MM.1S (cell line): ENCODE data around the gene NKIRAS1.

Experiments used
- DNase-seq: peaks from one replicate; pipeline ENCODE4 v3.0.0-alpha.2; 2015
- H2AFZ ChIP-seq: fragments of 300-600 bp; sonication (generic); 2 replicates; pipeline ENCODE4 v1.6.0; 2016; ENCODE audit warnings: antibody characterized with exemption, low read length
- H3F3A ChIP-seq: fragments of 300-600 bp; sonication (generic); 2 replicates; pipeline ENCODE4 v1.6.1; 2016; ENCODE audit warnings: mild to moderate bottlenecking, antibody characterized with exemption, low read length, moderate library complexity, mixed read lengths; ENCODE audit not compliant: insufficient read depth
- H3K27ac ChIP-seq: fragments of 300-600 bp; sonication (generic); 2 replicates; pipeline ENCODE4 v1.5.1; 2016; ENCODE audit warnings: mild to moderate bottlenecking, low read length
- H3K27me3 ChIP-seq: fragments of 300-600 bp; sonication (generic); replicated peaks from 2 replicates; pipeline ENCODE4 v1.6.0; 2016; ENCODE audit warnings: low read length; ENCODE audit not compliant: insufficient read depth
- H3K36me3 ChIP-seq: fragments of 300-600 bp; sonication (generic); replicated peaks from 2 replicates; pipeline ENCODE4 v1.6.1; 2016; ENCODE audit warnings: mild to moderate bottlenecking, low read length, mixed read lengths; ENCODE audit not compliant: insufficient read depth
- H3K4me1 ChIP-seq: fragments of 300-600 bp; sonication (generic); 2 replicates; pipeline ENCODE4 v1.6.1; 2016; ENCODE audit warnings: low read length, mixed read lengths
- H3K4me2 ChIP-seq: fragments of 300-600 bp; sonication (generic); 2 replicates; pipeline ENCODE4 v1.6.0; 2016; ENCODE audit warnings: low read depth, low read length
- H3K4me3 ChIP-seq: fragments of 300-600 bp; sonication (generic); 2 replicates; pipeline ENCODE4 v1.5.1; 2016; ENCODE audit warnings: low read length, mixed read lengths
- H3K79me2 ChIP-seq: fragments of 300-600 bp; sonication (generic); 2 replicates; pipeline ENCODE4 v1.6.1; 2016; ENCODE audit warnings: mixed run types, low read length, mixed read lengths
- H3K9ac ChIP-seq: fragments of 300-600 bp; sonication (generic); 2 replicates; pipeline ENCODE4 v1.6.1; 2016; ENCODE audit warnings: low read length, mixed read lengths
- H3K9me2 ChIP-seq: fragments of 300-600 bp; sonication (generic); replicated peaks from 2 replicates; pipeline ENCODE4 v1.6.1; 2016; ENCODE audit warnings: mild to moderate bottlenecking, low read length, mixed read lengths; ENCODE audit not compliant: insufficient read depth
- H3K9me3 ChIP-seq: fragments of 300-600 bp; sonication (generic); replicated peaks from 2 replicates; pipeline ENCODE4 v1.6.1; 2016; ENCODE audit warnings: mild to moderate bottlenecking, low read length, mixed read lengths; ENCODE audit not compliant: insufficient read depth
- H4K20me1 ChIP-seq: fragments of 300-600 bp; sonication (generic); 2 replicates; pipeline ENCODE4 v1.6.1; 2016; ENCODE audit warnings: mild to moderate bottlenecking, low read length, moderate library complexity, mixed read lengths; ENCODE audit not compliant: insufficient read depth
- CTCF ChIP-seq: fragments of 300-600 bp; sonication (generic); IDR thresholded peaks from 2 replicates; pipeline ENCODE4 v1.5.1; 2016; ENCODE audit warnings: antibody characterized with exemption, low read length, mixed read lengths
- EZH2 ChIP-seq: fragments of 300-600 bp; sonication (generic); optimal IDR thresholded peaks from 2 replicates; pipeline ENCODE3; 2017; ENCODE audit warnings: low read depth, mild to moderate bottlenecking, antibody characterized with exemption, low read length, mixed read lengths
- EZH2phosphoT487 ChIP-seq: fragments of 300-600 bp; sonication (generic); IDR thresholded peaks from 2 replicates; pipeline ENCODE4 v1.6.1; 2018; ENCODE audit warnings: antibody characterized with exemption, low read length

NKIRAS1 gene

DNA sequence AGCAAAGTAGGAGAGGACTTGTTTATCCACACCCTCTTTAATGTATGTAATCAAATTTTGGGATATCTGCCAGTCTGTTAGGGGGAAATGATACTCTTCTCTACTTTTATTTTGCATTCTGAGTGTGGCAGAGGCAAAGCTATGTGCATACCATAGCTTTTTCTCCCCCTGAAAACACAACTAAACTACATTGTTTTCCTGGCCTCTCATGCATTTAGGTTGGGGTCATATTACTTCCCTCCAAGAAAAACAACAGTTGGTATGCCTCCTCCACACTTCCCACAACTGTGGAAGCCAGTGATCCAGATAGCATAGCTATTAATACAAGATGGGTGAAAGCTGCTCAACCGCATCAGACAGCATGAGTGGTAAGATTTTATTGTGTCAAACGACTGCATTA, 7.0 kb upstream of the NKIRAS1 start:
- Histone ChIP-seq H3F3A (peaks cover 17% of the 10 kb centered on the region), H3K4me2 (no peak overlapping the region), H3K27me3 (no peaks in the 10 kb centered on the region), H3K27ac (no peak overlapping the region), H2AFZ (no peak overlapping the region), H4K20me1 (peaks cover 7% of the 10 kb centered on the region; the same call in 1 of the 2 replicates), H3K9me2 (no peaks in the 10 kb centered on the region), H3K79me2 (peaks cover 3% of the 10 kb centered on the region), H3K4me3 (no peak overlapping the region), H3K36me3 (peaks cover 4% of the 10 kb centered on the region; the same call in 1 of the 2 replicates), H3K4me1 (0 out of 2 replicates have a peak, but pooled peaks cover 3% of the 10 kb centered on the region), H3K9me3 (no peaks in the 10 kb centered on the region), H3K9ac (no peak overlapping the region)
- DNase-seq = no peak
- TF ChIP-seq EZH2 (no peak), EZH2phosphoT487 (no peak), CTCF (no peak)

- peaks cover 14% of the 10 kb centered on the region; the same call in 1 of the 2 replicates for H3K36me3 ChIP-seq
- H3K9me2 ChIP-seq = no peaks in the 10 kb centered on the region
- no peak overlapping the region for H3K27ac ChIP-seq
- no peak for DNase-seq
- no peak overlapping the region for H3K4me3 ChIP-seq
- H2AFZ ChIP-seq = no peak overlapping the region
- H3K79me2 ChIP-seq = peaks cover 21% of the 10 kb centered on the region
- no peak for TF ChIP-seq CTCF
- TF ChIP-seq EZH2phosphoT487 = no peak
- no peaks in the 10 kb centered on the region for H3K9me3 ChIP-seq
- no peak overlapping the region for H3K4me2 ChIP-seq
- no peak overlapping the region for H3K9ac ChIP-seq
- peaks cover 15% of the 10 kb centered on the region; the same call in 1 of the 2 replicates for H3K4me1 ChIP-seq
- H3K27me3 ChIP-seq = peaks cover 2% of the 10 kb centered on the region
- peaks cover 19% of the 10 kb centered on the region for H4K20me1 ChIP-seq
- peaks cover 36% of the 10 kb centered on the region for H3F3A ChIP-seq
Observed at GRCh38 chr3:23921052-23921511, 4.3 kb upstream of the NKIRAS1 start.

DNA sequence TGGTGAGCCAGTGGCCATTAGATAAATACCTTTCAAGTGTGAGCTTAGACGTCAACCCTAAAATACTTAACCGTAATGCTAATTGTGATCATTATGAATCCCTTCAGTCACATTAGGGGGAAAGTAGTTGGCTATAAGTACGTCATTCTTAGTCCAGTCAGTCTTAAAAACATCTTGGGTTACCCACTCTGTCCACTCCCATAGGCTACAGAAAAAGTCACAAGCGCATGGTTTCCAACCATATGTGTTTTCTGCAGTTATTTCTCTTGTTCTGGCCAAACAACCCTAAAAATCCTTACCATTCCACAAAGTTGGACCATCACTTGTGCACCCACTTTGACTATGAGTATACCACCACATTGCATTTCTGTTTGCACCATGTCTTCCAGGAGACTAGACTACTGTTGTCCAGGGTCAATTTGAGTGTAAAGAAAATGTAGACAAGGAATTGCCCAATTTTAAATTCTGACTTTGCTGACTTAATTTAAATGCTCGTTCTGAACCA, 3.4 kb upstream of the NKIRAS1 start:
- Histone ChIP-seq H3K36me3 (peaks cover 14% of the 10 kb centered on the region; the same call in 1 of the 2 replicates), H3K4me2 (no peak overlapping the region), H3K4me3 (no peak overlapping the region)

More for the DNA sequence above, 3.4 kb upstream of the NKIRAS1 start:
- no peak for DNase-seq
- H3K27ac ChIP-seq = no peak overlapping the region
- no peak overlapping the region for H2AFZ ChIP-seq
- peaks cover 36% of the 10 kb centered on the region for H3F3A ChIP-seq
- peaks cover 8% of the 10 kb centered on the region for H3K27me3 ChIP-seq
- no peaks in the 10 kb centered on the region for H3K9me3 ChIP-seq
- no peak for TF ChIP-seq CTCF
- no peak for TF ChIP-seq EZH2phosphoT487
- no peak for TF ChIP-seq EZH2
- H4K20me1 ChIP-seq = peaks cover 19% of the 10 kb centered on the region
- H3K4me1 ChIP-seq = peaks cover 20% of the 10 kb centered on the region; the same call in 1 of the 2 replicates
- H3K9me2 ChIP-seq = no peaks in the 10 kb centered on the region
- H3K9ac ChIP-seq = no peak overlapping the region
- H3K79me2 ChIP-seq = peaks cover 27% of the 10 kb centered on the region
